GM23338 (cell line): ENCODE measurements around the gene TRIP10.
A peak's percentile ranks its signal among the peaks of the same experiment; 100 is the strongest.

Experiments used
- CREB1 ChIP-seq: fragments of 250-450 bp; sonication (Bioruptor Pico); IDR thresholded peaks from 2 replicates; pipeline ENCODE4 v1.5.0; 2020; ENCODE audit warnings: low read depth, mild to moderate bottlenecking, moderate library complexity
- ETS1 ChIP-seq: IDR thresholded peaks from 2 replicates; pipeline ENCODE4 v1.6.1; 2016; ENCODE audit warnings: antibody characterized with exemption
- EZH2 ChIP-seq: fragments of 200-600 bp; sonication (generic); IDR thresholded peaks from one replicate; pipeline ENCODE4 v1.8.0; 2017; ENCODE audit warnings: antibody characterized with exemption, mild to moderate bottlenecking, low read depth; ENCODE audit not compliant: unreplicated experiment
- EZH2phosphoT487 ChIP-seq: fragments of 200-600 bp; sonication (generic); IDR thresholded peaks from one replicate; pipeline ENCODE4 v1.8.1; 2018; ENCODE audit warnings: antibody characterized with exemption; ENCODE audit not compliant: unreplicated experiment
- JUNB ChIP-seq: IDR thresholded peaks from one replicate; pipeline ENCODE4 v1.6.1; 2016; ENCODE audit warnings: antibody characterized with exemption; ENCODE audit not compliant: unreplicated experiment
- NANOG ChIP-seq: IDR thresholded peaks from 2 replicates; pipeline ENCODE4 v1.6.1; 2016; ENCODE audit warnings: antibody characterized with exemption, borderline replicate concordance
- POLR2AphosphoS5 ChIP-seq: IDR thresholded peaks from 2 replicates; pipeline ENCODE4 v1.6.1; 2016; ENCODE audit warnings: antibody characterized with exemption, low read depth
- REST ChIP-seq: IDR thresholded peaks from one replicate; pipeline ENCODE4 v1.6.1; 2018; ENCODE audit warnings: antibody characterized with exemption; ENCODE audit not compliant: unreplicated experiment
- ZNF114 ChIP-seq: fragments of 250-450 bp; sonication (Bioruptor Pico); IDR thresholded peaks from 2 replicates; pipeline ENCODE4 v1.5.0; 2020; ENCODE audit warnings: mild to moderate bottlenecking, moderate library complexity
- TF ChIP-seq, protein P1 (sequence below), 2 experiments: fragments of 200-600 bp in 1 of 2; sonication (generic) in 1 of 2; conservative IDR thresholded peaks; 2 replicates each; pipeline versions ENCODE4 v1.5.1 to v1.6.1; 2016 to 2017; ENCODE audit warnings: antibody characterized with exemption in 2 of 2, low read depth in 2 of 2, mild to moderate bottlenecking in 2 of 2, moderate library complexity in 1 of 2

- TF ChIP-seq EZH2 (no peak), POLR2AphosphoS5 (no peak), CREB1 (CRISPR knock-in tag) (0 out of 2 replicates have a peak, but pooled peaks have one; percentile 10), ETS1 (no peak), JUNB (no peak), EZH2phosphoT487 (no peak), NANOG (no peak), REST (no peak), ZNF114 (CRISPR knock-in tag) (no peak)
- TF ChIP-seq, protein P1, sequence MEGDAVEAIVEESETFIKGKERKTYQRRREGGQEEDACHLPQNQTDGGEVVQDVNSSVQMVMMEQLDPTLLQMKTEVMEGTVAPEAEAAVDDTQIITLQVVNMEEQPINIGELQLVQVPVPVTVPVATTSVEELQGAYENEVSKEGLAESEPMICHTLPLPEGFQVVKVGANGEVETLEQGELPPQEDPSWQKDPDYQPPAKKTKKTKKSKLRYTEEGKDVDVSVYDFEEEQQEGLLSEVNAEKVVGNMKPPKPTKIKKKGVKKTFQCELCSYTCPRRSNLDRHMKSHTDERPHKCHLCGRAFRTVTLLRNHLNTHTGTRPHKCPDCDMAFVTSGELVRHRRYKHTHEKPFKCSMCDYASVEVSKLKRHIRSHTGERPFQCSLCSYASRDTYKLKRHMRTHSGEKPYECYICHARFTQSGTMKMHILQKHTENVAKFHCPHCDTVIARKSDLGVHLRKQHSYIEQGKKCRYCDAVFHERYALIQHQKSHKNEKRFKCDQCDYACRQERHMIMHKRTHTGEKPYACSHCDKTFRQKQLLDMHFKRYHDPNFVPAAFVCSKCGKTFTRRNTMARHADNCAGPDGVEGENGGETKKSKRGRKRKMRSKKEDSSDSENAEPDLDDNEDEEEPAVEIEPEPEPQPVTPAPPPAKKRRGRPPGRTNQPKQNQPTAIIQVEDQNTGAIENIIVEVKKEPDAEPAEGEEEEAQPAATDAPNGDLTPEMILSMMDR (conservative IDR thresholded peaks at IDR 0.05; ENCODE audit: low read depth in 2 of 2): no peak
These were observed at the start of gene TRIP10 for GRCh38 chr19:6739390-6739882.
